Keratinocyte (primary cell): ENCODE data around the gene FADS3. TPM values are rescaled to one million over a fixed set of nuclear protein-coding genes. Genes with fewer than 3 reads are reported as not detected.

Experiments used
- DNase-seq: peaks from one replicate; pipeline ENCODE4 v3.0.0-alpha.2; 2011; ENCODE audit warnings: low read depth, missing footprints, low spot score
- FAIRE-seq: peaks from 2 replicates; lab custom pipeline; 2011; peaks lifted over from hg19 to GRCh38; lab: Jason Lieb, UNC
- H2AFZ ChIP-seq: 2 replicates; pipeline ENCODE4 v1.6.0; 2012; ENCODE audit warnings: low read length, control low read depth, inconsistent platforms; ENCODE audit not compliant: control insufficient read depth
- H3K27ac ChIP-seq: 2 replicates; pipeline ENCODE4 v1.5.1; 2011; ENCODE audit warnings: low read length; ENCODE audit not compliant: control insufficient read depth, insufficient read depth
- H3K27me3 ChIP-seq: 3 replicates; pipeline ENCODE4 v1.6.0; 2011; ENCODE audit warnings: low read length; ENCODE audit not compliant: control insufficient read depth, insufficient read depth; ENCODE audit errors: extremely low read depth
- H3K36me3 ChIP-seq, 2 experiments: 2 replicates in 1 of 2; 3 replicates in 1 of 2; pipeline ENCODE4 v1.5.1; 2011; ENCODE audit warnings: low read length in 2 of 2, mild to moderate bottlenecking in 1 of 2; ENCODE audit not compliant: control insufficient read depth in 2 of 2, insufficient read depth in 2 of 2; ENCODE audit errors: extremely low read depth in 1 of 2
- H3K4me1 ChIP-seq: 3 replicates; pipeline ENCODE4 v1.5.1; 2011; ENCODE audit warnings: low read length; ENCODE audit not compliant: control insufficient read depth, insufficient read depth; ENCODE audit errors: extremely low read depth
- H3K4me2 ChIP-seq: 3 replicates; pipeline ENCODE4 v1.6.0; 2011; ENCODE audit warnings: low read depth, low read length; ENCODE audit not compliant: control insufficient read depth, insufficient read depth; ENCODE audit errors: extremely low read depth
- H3K4me3 ChIP-seq, 3 experiments: fragments of 200-600 bp in 1 of 3; sonication (generic) in 1 of 3; 2 replicates in 2 of 3; 3 replicates in 1 of 3; pipeline ENCODE4 v1.5.1; 2011 to 2016; ENCODE audit warnings: low read length in 3 of 3, mild to moderate bottlenecking in 3 of 3, control low read depth in 2 of 3, inconsistent platforms in 1 of 3, low read depth in 1 of 3, mixed read lengths in 1 of 3, mixed run types in 1 of 3, moderate library complexity in 1 of 3; ENCODE audit not compliant: control insufficient read depth in 2 of 3, insufficient read depth in 2 of 3; ENCODE audit errors: extremely low read depth in 1 of 3
- H3K79me2 ChIP-seq: 2 replicates; pipeline ENCODE4 v1.6.0; 2012; ENCODE audit warnings: low read length; ENCODE audit not compliant: control insufficient read depth, insufficient read depth
- H3K9ac ChIP-seq: 3 replicates; pipeline ENCODE4 v1.6.0; 2011; ENCODE audit warnings: low read length; ENCODE audit not compliant: control insufficient read depth, insufficient read depth; ENCODE audit errors: extremely low read depth
- H3K9me1 ChIP-seq: 3 replicates; pipeline ENCODE4 v1.6.0; 2011; ENCODE audit warnings: low read length; ENCODE audit not compliant: control insufficient read depth, insufficient read depth; ENCODE audit errors: extremely low read depth
- H3K9me3 ChIP-seq: 2 replicates; pipeline ENCODE4 v1.5.1; 2012; ENCODE audit warnings: low read depth, low read length; ENCODE audit not compliant: control insufficient read depth
- H4K20me1 ChIP-seq: 3 replicates; pipeline ENCODE4 v1.6.0; 2011; ENCODE audit warnings: low read length; ENCODE audit not compliant: control insufficient read depth, insufficient read depth; ENCODE audit errors: extremely low read depth
- CTCF ChIP-seq, 3 experiments: IDR thresholded peaks in 1 of 3; conservative IDR thresholded peaks in 1 of 3; optimal IDR thresholded peaks in 1 of 3; 2 replicates in 2 of 3; 3 replicates in 1 of 3; pipeline versions ENCODE3 to v1.5.1; 2011; ENCODE audit warnings: low read length in 3 of 3, mild to moderate bottlenecking in 3 of 3, moderate library complexity in 2 of 3, control low read depth in 1 of 3, inconsistent platforms in 1 of 3; ENCODE audit not compliant: insufficient read depth in 2 of 3; ENCODE audit errors: extremely low read depth in 1 of 3
- EZH2 ChIP-seq: IDR thresholded peaks from one replicate; pipeline ENCODE4 v1.6.1; 2012; ENCODE audit warnings: inconsistent platforms, mild to moderate bottlenecking, low read length, moderate library complexity
- dilution Hi-C: fragments of 300-500 bp; cut with MboI; formaldehyde crosslinking; loops from one replicate; pipeline ENCODE4 v1.7.0; 2020; ENCODE audit warnings: low sequenced_read_pairs; ENCODE audit not compliant: extremely low pct_ligation_motif_present
- polyA plus RNA-seq, 5 experiments: library from polyadenylated mRNA; depleted of rRNA in 3 of 5; stranded (reverse) in 3 of 5; stranded (forward) in 1 of 5; unstranded in 1 of 5; fragments of >200 nt; gene quantifications; 1 replicate in 1 of 5; 2 replicates in 3 of 5; 3 replicates in 1 of 5; pipeline versions ENCODE4 v1.2.1 to v1.2.3, GENCODE V29; 2011 to 2012; ENCODE audit warnings: missing spikeins in 2 of 5, low read depth in 1 of 5, low replicate concordance in 1 of 5

FADS3 gene
- polyA plus RNA-seq, 1 donor (not counting 4 experiments of a cell fraction or from before 2014, with no cell fraction given): 33.9 TPM

- no peak overlapping the region for H3K27ac ChIP-seq
- TF ChIP-seq EZH2: no peak
- no peak for TF ChIP-seq CTCF (optimal IDR thresholded peaks at IDR 0.05 in 1 of 3, IDR thresholded peaks at IDR 0.05 in 1 of 3, conservative IDR thresholded peaks at IDR 0.05 in 1 of 3; ENCODE audit: extremely low read depth in 1 of 3, insufficient read depth in 2 of 3, low read length in 3 of 3)
- H3K4me3 ChIP-seq: no peak overlapping the region
- dilution Hi-C loops: no loop called here
- peaks cover 26 to 38% of the 10 kb centered on the region in 2 experiments for H3K36me3 ChIP-seq
- no peak overlapping the region for H3K4me2 ChIP-seq
- peaks cover 3% of the 10 kb centered on the region for H4K20me1 ChIP-seq
- no peak overlapping the region for H2AFZ ChIP-seq
- no peaks in the 10 kb centered on the region for H3K9me3 ChIP-seq
- H3K9ac ChIP-seq: no peak overlapping the region
- H3K9me1 ChIP-seq: no peaks in the 10 kb centered on the region
- H3K27me3 ChIP-seq: no peaks in the 10 kb centered on the region
- no peak for DNase-seq
- FAIRE-seq: no peak
- no peaks in the 10 kb centered on the region for H3K79me2 ChIP-seq
- H3K4me1 ChIP-seq: peaks cover 6% of the 10 kb centered on the region
These were observed 35.2 kb downstream of the FADS3 start for GRCh38 chr11:61855939-61856680.

- dilution Hi-C loops: no loop called here
- H3K36me3 ChIP-seq: peaks cover 27 to 39% of the 10 kb centered on the region in 2 experiments
- FAIRE-seq (no peak), DNase-seq (no peak)
- no peaks in the 10 kb centered on the region for H3K79me2 ChIP-seq
- no peaks in the 10 kb centered on the region for H3K9me1 ChIP-seq
- no peaks in the 10 kb centered on the region for H3K27me3 ChIP-seq
- no peak overlapping the region for H2AFZ ChIP-seq
- H3K4me2 ChIP-seq: no peak overlapping the region
- no peak overlapping the region for H3K27ac ChIP-seq
- H3K9me3 ChIP-seq: no peaks in the 10 kb centered on the region
- no peak overlapping the region for H3K9ac ChIP-seq
- peaks cover 1% of the 10 kb centered on the region for H4K20me1 ChIP-seq
- TF ChIP-seq CTCF (optimal IDR thresholded peaks at IDR 0.05 in 1 of 3, IDR thresholded peaks at IDR 0.05 in 1 of 3, conservative IDR thresholded peaks at IDR 0.05 in 1 of 3; ENCODE audit: extremely low read depth in 1 of 3, insufficient read depth in 2 of 3, low read length in 3 of 3) (no peak), EZH2 (no peak)
- H3K4me1 ChIP-seq: peaks cover 3% of the 10 kb centered on the region
- no peak overlapping the region for H3K4me3 ChIP-seq
These were observed 36.2 kb downstream of the FADS3 start for GRCh38 chr11:61854966-61855714.
